ENCODE measurements around the gene PCMTD2.

- TF ChIP-seq, protein P1, sequence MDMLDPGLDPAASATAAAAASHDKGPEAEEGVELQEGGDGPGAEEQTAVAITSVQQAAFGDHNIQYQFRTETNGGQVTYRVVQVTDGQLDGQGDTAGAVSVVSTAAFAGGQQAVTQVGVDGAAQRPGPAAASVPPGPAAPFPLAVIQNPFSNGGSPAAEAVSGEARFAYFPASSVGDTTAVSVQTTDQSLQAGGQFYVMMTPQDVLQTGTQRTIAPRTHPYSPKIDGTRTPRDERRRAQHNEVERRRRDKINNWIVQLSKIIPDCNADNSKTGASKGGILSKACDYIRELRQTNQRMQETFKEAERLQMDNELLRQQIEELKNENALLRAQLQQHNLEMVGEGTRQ (CRISPR knock-in tag; IDR thresholded peaks at IDR 0.05): no peak
- TF ChIP-seq CTCF (IDR thresholded peaks at IDR 0.05) (no peak), JUN (CRISPR knock-in tag; IDR thresholded peaks at IDR 0.05) (no peak), NFATC4 (CRISPR knock-in tag; IDR thresholded peaks at IDR 0.05) (no peak), STAT6 (CRISPR knock-in tag; conservative IDR thresholded peaks at IDR 0.05; ENCODE audit: low read depth) (no peak)
Measured at GRCh38 chr20:64220891-64221527, 34.5 kb upstream of the PCMTD2 start.

All from WTC11 (cell line).